GM21737 (cell line): Measurements from ENCODE around the gene NDUFA13.

Experiments used
- ATAC-seq: cut with Tn5 transposase; IDR thresholded peaks from one replicate; pipeline ENCODE4 v1.9.1; 2021; ENCODE audit warnings: mild to moderate bottlenecking, moderate library complexity; ENCODE audit not compliant: unreplicated experiment

Gene NDUFA13

DNA sequence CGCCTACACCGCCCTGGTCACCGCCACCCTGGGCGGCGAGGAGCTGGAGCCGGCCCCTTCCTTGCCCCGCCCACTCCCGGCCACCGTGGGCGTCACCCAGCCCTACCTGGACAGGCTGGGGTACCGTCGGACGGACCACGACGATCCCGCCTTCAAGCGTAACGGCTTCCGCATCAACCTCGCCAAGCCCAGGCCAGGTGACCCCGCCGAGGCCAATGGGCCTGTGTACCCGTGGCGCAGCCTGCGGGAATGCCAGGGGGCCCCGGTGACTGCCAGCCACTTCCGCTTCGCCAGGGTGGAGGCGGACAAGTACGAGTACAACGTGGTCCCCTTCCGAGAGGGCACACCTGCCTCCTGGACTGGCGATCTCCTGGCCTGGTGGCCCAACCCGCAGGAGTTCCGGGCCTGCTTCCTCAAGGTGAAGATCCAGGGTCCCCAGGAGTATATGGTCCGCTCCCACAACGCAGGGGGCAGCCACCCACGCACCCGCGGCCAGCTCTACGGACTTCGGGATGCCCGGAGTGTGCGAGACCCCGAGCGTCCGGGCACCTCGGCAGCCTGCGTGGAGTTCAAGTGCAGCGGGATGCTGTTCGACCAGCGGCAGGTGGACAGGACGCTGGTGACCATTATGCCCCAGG is 29.0 kb downstream of the NDUFA13 start:
- ATAC-seq, result no peak

DNA sequence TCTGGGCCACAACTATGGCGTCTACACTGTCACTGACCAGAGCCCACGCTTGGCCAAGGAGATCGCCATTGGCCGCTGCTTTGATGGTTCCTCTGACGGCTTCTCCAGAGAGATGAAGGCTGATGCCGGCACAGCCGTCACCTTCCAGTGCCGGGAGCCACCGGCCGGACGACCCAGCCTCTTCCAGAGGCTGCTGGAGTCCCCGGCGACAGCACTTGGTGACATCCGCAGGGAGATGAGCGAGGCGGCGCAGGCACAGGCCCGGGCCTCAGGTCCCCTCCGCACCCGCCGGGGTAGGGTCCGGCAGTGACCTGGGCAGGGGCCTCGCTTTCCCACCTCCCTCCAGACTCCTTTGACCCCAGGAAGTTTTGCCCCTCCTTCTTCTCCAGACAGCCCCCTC is 29.7 kb downstream of the NDUFA13 start:
- ATAC-seq, result no peak

DNA sequence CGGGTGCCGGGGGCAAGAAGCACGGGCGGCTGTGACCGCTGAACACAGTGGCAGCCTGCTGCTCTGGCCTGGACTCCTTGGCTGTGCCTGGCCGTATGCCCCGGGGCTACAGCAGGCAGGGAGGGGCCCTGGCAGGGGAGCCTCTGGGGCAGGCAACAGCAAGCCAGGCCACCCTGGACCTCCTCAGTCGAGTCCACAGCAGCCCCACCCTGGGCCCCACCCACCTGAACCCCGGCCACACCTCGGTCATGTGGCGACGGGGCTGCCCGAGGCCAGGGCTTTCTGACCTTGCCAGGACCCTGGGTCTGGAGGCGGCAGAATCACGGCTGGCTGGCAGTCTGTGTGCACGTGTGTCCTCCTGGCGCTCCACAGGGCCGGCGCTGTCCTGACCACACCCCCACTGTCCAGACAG is 30.7 kb downstream of the NDUFA13 start:
- no peak for ATAC-seq

DNA sequence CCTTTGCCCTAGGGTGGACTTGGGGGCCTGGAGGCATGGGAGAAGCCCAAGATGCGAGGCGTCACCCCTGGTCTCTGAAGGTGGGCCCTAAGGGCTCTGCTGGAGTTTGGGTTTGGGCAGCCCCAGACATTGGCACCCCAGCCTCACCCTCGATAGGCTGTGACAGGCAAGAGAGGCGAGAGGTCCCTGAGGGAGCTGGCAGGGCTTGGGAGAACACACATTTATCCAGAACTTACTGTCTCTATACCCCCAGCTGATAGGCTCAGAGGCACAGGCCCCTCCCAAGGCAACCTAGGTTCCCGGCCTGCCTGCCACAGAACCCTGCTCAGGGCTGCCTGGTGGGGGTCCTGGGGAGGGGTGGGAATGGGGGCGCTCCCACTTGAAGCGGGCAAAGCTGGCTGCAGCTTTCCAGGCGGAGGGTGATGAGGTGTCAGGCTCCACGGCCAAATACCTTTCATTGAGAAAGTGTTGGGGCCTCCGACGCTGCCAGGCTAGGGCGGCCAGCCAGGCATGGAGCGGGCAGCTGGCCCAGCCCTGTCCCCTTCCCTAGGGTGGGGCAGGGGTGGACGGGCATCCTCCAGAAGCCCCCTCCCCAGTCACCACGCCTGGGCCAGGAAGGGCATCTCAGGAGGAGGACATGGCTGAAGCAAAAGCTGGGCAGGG is 31.8 kb downstream of the NDUFA13 start:
- no peak for ATAC-seq

DNA sequence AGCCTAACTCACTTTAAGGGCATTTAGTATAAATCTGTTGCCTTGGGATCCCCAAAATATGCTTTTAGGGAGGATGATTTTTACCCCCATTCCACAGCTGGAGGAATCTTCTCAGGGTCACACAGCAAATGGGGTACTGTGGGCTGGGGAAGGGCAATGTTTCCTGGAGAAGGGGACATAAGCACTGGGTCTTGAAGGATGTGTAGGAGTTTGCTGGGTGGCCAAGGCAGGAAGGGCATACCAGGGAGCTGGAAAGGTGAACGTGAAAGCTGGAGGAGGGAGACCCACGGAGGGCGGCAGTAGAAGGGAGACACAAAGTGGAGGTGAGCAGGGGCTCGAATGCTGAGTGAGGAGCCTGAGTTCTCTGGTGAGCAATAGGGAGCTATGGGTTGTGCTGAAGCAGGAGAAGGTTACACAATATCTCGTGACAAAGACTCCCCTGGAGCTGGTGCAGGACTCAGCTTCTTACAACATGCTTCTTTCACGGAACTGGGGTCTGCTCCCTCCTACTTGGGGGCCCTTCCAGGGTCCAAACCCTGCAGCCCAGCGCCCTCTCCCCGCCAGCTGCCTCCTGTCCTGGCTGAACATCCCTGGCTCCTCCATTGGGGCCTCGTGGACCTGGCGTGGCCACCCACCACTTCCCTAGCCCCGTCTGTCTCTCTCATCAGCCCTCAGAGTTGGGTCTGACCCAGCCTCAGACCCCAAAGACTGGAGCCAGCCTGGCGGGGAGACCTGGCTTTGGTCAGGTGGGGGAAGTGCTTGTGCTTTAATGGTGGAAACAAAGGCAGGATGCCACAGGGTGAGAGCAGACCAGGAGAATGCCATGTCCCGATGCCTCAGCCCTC is 33.1 kb downstream of the NDUFA13 start:
- no peak for ATAC-seq

DNA sequence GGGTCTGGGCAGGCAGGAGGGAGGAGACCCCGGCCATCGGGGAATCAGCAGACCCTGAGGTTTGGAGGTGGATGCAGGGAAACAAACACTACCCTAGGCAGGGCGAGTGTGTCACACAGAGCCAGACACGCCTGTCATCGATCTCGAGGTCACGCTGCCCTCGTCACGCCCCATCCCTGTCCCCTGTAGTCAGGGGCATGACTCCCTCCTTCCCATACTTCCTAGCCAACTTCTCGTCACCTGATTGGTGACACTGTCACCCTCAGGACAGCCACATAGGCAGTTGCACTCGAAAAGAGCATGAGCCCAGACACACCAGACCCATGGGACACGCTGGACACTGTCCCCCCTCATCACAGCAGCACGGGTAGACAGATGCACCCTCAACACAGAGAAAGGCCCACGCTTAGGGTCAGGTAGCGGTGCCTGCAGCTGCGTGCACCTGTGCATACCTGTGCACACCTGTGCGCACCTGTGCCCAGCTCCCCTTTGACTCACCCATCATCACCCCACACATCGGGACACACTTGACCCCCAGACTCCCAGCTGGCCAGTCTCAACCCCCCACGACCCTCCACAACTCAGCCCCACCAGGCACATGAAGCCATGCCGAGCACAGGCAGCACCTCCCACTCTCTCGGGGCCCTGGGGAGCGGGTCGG is 33.9 kb downstream of the NDUFA13 start:
- no peak for ATAC-seq

DNA sequence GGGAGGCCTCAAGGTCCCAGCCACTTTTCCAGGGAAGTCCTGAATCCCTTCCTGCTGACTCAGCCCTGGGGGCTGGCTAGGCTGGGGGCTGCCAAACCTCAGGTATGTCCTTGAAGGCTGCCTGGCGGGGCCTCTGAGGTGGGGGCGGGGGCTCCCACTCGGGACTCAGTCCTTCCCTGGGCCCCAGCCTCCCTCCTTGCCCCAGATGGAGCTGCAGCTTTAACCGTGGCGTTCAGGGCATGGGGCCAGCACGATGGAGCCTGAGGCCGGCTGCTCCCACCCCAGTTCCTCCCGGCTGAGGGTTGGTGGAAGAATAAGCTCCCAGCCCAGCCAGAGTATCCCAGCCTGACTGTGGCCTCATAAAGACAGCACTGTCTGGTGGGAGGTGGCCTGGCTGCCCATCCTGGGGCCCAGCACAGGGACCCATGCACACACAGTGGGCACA is 34.5 kb downstream of the NDUFA13 start:
- no peak for ATAC-seq

DNA sequence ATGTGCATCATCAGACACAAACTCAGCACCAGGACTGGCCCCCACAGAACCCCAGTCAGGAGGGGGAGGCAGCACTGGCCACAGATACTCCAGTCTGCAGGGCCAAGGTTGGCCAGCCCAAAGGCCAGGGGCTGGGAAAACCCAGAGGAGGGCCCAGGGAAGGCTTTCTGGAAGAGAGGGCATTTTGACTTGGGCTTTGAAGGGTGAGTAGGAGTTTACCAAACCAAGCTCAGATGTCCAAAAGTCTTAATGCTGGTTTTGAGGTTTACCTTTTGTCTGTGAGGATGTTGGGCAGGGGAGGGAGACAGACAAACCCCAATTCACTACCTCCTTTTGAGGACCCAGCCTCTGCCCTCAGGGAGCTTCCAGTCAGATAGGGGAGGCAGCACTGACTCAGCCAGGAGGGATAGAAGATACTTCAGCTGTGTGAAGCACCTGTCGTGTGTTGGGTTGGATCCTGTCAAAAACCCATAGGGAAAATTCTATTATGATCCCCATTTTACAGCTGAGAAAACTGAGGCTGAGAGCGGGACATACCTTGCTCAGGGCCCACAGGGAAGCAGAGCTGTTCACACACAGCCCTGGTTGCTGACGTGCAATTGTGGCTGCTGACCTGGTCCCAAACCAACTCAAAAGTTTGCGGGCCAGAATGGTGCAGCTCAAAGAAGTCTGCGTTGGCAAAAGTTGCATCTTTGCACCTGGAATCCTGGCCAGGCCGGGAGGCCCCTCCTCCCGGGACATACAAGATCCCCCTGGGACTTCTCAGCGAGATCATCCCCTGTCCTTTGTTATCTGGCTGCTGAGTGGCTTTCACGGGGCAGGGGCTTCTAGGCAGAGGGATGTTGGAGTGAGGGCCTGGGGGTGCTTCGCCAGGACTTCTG is 35.2 kb downstream of the NDUFA13 start:
- ATAC-seq, result no peak

DNA sequence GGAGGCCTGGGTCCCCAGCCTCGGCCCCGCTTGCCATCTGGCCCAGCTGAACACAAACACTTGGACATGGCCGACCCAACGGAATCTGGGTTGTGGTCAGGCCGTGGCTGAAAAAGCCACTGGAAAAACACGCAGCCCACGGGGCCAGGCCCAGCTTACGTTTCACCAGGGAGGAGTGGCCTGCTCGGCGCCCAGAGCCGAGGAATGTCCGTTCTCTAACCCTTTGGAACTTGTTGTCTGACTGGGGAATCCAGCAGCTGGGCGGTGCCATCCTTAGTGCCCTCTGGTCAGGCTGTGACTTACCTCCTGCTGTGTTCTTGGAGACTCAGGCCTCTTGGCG is 35.8 kb downstream of the NDUFA13 start:
- ATAC-seq, result no peak

DNA sequence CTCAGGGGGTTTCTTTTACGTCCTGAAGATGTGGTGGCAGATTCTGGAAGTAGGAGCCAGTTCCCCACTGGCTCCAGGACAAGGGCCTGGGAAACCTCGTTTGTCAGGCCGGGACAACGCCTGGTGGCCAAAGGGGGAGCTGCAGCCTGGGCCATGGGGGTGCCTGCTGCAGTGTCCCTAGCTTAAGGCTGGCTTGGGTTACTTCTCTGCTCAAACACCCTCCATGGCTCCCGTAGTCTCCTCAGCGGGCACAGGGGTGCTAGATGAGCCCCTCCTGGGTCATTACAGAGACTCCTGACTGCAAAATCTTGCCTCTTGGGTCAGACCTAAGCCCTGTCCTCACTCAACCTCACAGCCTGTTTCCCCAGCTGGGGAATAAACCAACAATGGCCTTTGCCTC is 36.8 kb downstream of the NDUFA13 start:
- ATAC-seq, result no peak

DNA sequence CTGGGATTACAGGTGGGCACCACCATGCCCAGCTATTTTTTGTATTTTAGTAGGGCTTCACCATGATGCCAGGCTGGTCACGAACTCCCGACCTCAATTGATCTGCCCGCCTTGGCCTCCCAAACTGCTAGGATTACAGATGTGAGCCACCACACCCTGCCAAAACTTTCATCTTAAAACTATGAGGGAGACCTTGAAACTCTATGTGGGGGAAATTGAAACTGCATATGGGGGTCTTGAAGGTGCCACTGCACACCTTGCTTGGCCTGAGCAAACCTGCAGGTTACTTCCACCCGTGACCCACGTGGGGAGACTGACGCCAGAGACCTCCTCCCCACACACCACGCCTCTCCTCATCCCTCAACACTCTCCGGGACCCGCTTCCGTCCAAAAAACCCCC is 37.6 kb downstream of the NDUFA13 start:
- no peak for ATAC-seq

DNA sequence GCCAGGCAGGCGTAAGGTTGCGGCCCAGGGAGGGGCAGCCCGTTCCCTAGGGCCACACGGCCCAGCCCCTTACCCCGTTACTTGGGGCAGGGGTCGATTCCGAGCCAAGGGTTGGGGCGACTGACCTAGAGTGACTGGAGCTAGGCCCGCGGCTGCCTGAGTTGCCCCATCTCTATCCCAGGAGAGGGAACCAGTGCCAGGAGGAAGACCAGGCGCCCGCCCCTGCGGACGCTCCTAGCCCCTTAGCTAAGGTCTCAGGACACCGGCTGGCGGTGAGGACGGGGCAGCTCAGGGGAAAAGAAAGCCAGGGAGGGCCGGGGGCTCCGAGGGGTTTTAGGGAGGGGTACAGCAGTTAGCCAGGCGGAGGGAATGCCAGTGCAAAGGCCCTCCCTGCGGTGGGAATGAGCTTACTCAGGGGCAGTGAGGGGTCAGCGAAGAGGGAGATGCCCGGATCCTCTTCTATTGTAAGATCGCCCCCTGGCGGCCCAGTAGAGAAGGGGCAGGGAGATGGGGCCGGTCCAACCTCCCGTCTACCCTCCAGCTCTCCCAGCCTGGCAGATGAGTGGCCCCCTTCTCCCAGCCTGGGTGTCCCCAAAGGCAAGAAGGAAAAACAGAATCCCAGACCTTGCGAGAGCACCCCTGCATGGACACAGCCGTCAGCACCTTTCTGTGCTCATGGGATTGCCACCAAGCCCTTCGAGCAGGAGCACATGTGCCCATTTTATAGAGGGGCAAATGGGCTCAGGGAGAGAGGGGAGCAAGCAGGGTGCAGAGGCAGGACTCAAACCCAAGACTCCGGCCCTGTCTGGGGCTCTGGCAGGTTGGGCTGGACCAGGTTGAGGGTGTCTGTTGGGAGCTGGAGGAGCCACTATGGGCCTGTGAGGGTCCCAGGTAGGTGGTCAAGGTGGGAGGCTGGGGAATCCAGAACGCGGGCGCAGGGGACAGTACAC is 38.3 kb downstream of the NDUFA13 start:
- ATAC-seq, result no peak

DNA sequence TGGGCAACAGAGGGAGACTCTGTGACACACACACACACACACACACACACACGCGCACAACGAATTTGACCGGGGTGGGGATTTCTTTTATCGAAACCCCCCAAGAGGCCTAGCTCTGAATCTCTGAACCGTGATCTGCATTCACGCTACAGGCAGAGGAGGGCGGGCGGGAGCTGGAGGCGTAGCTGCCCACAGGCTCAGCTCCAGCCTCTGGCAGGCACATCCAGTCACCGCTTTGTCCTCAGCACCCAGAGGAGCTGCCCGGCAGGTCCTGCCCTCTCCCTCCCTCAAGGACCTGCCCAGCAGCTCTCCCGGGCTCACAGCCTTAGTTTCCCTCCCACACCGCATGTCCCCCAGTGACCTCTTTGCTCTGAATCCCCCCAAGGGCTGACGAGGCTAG is 42.0 kb downstream of the NDUFA13 start:
- no peak for ATAC-seq

DNA sequence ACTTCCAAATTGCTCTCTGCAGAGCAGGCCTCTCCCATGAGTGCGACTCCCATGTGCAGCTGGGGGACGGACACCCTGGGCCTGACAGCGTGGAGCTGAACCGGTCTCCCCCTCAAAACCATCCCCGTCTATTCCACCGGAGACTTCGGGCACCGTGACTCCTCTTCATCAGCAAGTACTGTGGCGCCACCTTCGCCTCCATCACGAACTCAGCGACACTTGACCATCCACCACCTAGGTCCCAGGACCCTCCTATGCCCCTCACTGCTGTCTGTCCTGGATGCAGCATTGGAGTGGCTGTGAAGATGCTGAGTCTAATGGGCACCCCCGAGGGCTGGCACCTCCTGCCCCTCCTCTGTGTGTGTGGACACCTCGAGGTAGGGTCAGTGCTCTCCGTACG is 42.6 kb downstream of the NDUFA13 start:
- no peak for ATAC-seq

DNA sequence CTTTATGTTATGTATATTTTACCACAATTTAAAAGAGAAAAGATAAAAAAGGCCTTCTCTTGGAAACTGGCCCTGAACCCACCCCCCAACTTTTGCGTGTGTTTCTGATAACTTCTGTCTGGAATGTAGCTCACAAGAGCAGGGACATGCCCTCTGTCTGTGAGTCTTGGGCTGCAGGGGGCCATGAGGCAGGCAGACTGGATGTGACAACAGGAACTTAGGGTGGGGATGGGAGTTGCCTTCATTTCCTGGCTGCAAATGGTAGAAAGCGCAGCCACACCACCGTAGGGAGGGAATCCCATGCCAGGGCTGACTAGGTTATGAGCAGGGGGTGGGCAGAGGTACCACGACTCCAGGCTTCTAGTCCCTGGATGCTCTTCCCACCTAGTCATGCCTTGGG is 43.9 kb downstream of the NDUFA13 start:
- no peak for ATAC-seq

DNA sequence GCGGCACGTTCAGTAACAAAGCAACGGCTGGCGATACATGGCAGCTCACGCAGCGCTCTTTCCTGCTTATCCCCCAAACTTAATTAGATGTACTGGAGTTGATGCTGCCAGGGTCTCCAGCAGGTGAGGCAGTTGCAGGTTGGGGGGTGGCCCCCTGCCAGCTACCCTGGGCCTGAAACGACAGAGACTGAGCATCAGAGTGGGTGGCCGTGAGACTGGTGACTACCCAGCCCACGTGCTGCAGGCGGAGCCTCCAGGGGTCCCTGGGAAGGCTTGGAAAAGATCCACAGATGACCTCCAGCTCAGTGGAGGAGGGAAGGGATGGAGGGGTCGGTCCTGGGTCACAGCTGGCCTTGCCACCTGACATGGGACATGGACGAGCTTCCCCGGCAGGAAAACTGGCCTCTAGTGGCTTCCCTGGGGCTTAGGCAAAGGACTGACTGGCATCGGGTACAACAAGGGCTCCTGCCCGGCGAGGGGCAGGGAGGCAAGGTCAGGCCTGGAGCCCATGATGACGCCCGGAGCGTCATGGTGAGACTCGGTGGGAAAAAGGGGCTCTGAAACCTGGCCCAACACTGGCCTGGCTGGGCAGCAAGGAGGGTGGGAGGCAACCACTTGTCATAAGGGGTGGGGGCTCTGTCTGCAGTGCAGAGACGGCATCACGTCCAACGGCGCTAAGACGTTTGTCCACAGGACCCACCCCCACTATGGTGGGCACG is 46.1 kb downstream of the NDUFA13 start:
- no peak for ATAC-seq

DNA sequence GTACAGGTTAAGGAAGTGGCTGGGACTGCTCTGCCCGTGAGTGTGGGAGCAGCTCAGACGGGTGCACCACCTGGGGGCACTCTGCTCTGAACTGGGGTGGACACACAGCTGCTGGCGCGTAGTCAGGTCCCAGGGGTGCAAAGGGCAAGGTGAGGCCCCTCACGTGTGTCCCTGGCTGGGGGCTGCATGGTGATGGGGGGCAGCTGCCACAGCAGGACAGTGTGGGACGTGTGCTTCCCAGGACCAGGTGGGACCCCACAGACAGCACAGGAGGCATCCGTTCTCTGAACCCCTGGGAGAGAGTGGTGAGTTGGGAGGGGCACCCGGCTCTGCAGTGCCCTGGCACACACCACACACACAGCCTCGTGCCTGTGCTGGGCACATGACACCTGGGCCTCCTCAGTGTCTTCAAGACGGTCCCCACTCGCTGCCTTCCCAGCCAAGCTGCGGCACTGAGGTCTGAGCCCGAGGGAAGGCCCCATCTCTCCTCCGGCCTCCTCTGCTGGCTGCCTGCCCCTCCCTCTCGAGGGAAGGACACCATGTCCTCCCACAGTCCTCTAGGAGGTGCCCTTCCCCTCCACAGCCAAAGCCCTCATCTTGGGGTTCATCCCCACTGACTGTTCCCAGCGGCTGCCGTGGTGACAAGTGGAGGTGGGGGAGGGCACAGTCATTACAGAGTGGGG is 46.8 kb downstream of the NDUFA13 start:
- ATAC-seq, result no peak

DNA sequence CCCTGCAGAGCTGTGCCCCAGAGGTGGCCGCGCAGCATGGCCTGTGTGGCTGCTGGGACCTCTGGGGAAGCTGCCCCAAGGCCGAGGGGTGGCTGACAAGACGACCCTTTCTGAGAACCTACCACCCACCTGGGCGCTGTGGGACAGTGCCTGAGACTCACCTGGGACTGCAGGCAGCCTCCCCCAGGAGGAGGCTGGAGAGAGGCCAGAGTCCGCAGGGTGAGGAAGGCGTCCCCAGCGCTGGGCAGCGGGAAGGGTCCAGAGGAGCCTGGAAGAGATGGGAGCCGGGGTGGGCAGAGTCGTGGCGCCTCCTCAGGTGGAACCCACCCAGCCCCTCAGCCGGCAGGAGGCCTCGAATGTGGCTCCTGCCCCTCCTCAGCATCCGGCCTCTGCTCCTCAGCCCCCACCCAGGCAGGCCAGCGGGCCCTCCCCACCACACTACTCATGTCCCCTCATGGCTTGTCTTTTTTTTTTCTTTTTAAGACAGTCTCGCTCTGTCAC is 47.4 kb downstream of the NDUFA13 start:
- ATAC-seq, result no peak
